ENCODE measurements around the gene APBB2.

GRCh38 chr4:40870150-40870549 is 344.2 kb downstream of the APBB2 start:
- TF ChIP-seq CTCF (conservative IDR thresholded peaks at IDR 0.05) (no peak), EZH2 (IDR thresholded peaks at IDR 0.05; ENCODE audit: low read depth) (no peak)
